ENCODE results near the gene WASF3.

Gene WASF3

DNA sequence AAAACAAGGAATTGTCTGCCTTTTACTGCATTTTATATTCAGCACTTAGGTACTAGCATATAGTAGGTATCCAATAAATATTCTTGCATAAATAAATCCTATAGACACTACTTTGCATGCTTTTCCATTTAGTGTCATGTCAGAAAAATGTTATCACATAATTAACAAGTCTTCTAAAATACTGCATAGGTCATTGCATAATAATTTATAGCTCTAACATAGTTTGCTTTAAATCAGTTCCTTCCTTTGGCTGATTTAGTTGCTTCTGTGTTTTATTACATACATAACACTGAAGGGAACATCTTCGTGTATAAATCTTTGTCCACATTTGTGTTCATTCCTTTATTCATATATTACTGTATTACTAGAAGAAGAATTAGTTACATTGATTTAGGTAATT is 36.2 kb downstream of the WASF3 start:
- DNase-seq (ENCODE audit: low read depth in 1 of 2, low spot score in 1 of 2), result no peak
- TF ChIP-seq, protein P1, sequence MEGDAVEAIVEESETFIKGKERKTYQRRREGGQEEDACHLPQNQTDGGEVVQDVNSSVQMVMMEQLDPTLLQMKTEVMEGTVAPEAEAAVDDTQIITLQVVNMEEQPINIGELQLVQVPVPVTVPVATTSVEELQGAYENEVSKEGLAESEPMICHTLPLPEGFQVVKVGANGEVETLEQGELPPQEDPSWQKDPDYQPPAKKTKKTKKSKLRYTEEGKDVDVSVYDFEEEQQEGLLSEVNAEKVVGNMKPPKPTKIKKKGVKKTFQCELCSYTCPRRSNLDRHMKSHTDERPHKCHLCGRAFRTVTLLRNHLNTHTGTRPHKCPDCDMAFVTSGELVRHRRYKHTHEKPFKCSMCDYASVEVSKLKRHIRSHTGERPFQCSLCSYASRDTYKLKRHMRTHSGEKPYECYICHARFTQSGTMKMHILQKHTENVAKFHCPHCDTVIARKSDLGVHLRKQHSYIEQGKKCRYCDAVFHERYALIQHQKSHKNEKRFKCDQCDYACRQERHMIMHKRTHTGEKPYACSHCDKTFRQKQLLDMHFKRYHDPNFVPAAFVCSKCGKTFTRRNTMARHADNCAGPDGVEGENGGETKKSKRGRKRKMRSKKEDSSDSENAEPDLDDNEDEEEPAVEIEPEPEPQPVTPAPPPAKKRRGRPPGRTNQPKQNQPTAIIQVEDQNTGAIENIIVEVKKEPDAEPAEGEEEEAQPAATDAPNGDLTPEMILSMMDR (IDR thresholded peaks at IDR 0.05; ENCODE audit: insufficient read depth, low read length), result no peak
- TF ChIP-seq GABPA (IDR thresholded peaks at IDR 0.05; ENCODE audit: low read depth) (no peak), SPI1 (IDR thresholded peaks at IDR 0.05; ENCODE audit: borderline replicate concordance, low read depth) (no peak), POLR2AphosphoS5 (IDR thresholded peaks at IDR 0.05; ENCODE audit: low read depth) (no peak)
- TF ChIP-seq, protein P2, sequence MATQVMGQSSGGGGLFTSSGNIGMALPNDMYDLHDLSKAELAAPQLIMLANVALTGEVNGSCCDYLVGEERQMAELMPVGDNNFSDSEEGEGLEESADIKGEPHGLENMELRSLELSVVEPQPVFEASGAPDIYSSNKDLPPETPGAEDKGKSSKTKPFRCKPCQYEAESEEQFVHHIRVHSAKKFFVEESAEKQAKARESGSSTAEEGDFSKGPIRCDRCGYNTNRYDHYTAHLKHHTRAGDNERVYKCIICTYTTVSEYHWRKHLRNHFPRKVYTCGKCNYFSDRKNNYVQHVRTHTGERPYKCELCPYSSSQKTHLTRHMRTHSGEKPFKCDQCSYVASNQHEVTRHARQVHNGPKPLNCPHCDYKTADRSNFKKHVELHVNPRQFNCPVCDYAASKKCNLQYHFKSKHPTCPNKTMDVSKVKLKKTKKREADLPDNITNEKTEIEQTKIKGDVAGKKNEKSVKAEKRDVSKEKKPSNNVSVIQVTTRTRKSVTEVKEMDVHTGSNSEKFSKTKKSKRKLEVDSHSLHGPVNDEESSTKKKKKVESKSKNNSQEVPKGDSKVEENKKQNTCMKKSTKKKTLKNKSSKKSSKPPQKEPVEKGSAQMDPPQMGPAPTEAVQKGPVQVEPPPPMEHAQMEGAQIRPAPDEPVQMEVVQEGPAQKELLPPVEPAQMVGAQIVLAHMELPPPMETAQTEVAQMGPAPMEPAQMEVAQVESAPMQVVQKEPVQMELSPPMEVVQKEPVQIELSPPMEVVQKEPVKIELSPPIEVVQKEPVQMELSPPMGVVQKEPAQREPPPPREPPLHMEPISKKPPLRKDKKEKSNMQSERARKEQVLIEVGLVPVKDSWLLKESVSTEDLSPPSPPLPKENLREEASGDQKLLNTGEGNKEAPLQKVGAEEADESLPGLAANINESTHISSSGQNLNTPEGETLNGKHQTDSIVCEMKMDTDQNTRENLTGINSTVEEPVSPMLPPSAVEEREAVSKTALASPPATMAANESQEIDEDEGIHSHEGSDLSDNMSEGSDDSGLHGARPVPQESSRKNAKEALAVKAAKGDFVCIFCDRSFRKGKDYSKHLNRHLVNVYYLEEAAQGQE (IDR thresholded peaks at IDR 0.05; ENCODE audit: insufficient replicate concordance, low read depth), result no peak
- no peak overlapping the region for H3K4me3 ChIP-seq (replicated peaks; ENCODE audit: insufficient read depth, low read length)
- H3K27me3 ChIP-seq (ENCODE audit: insufficient read depth, poor library complexity, severe bottlenecking), result peaks cover 2% of the 10 kb centered on the region
- no peak overlapping the region for H3K27ac ChIP-seq (replicated peaks)

DNA sequence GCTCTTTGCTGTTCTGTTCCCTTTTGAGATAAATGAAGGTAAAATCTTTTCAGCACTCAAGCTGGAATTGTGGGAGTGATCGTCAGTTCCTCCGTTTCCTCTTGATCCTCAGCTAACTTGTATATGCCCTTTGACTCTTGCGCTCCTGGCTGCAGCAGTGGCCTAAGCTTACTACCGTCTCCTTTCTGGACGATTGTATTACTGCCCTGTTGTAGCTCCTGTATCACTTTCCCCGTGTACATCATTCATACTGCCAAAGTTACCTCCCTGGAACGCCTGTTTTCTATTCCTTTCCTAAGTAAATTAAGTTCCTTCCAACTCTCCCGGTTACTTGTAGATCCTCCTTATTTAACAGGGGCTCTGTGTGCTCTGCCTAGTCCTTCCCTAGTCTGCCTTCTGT is 36.9 kb downstream of the WASF3 start:
- Histone ChIP-seq H3K27me3 (ENCODE audit: insufficient read depth, poor library complexity, severe bottlenecking) (no peaks in the 10 kb centered on the region), H3K27ac (replicated peaks) (no peak overlapping the region), H3K4me3 (replicated peaks; ENCODE audit: insufficient read depth, low read length) (no peak overlapping the region)
- TF ChIP-seq SPI1 (IDR thresholded peaks at IDR 0.05; ENCODE audit: borderline replicate concordance, low read depth), result no peak
- TF ChIP-seq GABPA (IDR thresholded peaks at IDR 0.05; ENCODE audit: low read depth), result no peak
- TF ChIP-seq, protein P2 (IDR thresholded peaks at IDR 0.05; ENCODE audit: insufficient replicate concordance, low read depth), result no peak
- DNase-seq (ENCODE audit: low read depth in 1 of 2, low spot score in 1 of 2), result no peak

DNA sequence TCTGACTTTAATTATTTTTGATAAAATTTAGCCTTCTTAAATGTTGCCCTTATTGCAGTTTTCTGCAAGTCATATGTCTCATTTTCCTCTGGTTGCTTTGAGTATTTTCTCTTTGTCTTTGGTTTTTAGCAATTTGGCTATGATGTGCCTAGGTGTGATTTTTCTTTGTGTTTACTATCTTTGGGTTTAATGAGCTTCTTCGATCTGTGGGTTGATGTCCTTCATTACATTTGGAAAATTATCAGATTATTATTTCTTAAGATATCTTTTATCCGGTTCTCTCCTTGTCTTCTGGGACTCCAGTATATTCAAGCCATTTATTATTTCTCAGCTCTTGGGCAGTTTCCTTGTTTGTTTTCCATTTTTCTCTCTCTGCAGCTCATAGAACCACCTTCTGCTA is 39.0 kb downstream of the WASF3 start:
- Histone ChIP-seq H3K27me3 (ENCODE audit: insufficient read depth, poor library complexity, severe bottlenecking) (no peaks in the 10 kb centered on the region), H3K27ac (replicated peaks) (no peak overlapping the region), H3K4me3 (replicated peaks; ENCODE audit: insufficient read depth, low read length) (no peak overlapping the region)
- TF ChIP-seq POLR2AphosphoS5 (IDR thresholded peaks at IDR 0.05; ENCODE audit: low read depth) (no peak), GABPA (IDR thresholded peaks at IDR 0.05; ENCODE audit: low read depth) (no peak), SPI1 (IDR thresholded peaks at IDR 0.05; ENCODE audit: borderline replicate concordance, low read depth) (no peak)
- TF ChIP-seq, protein P1 (IDR thresholded peaks at IDR 0.05; ENCODE audit: insufficient read depth, low read length), result no peak
- TF ChIP-seq, protein P2 (IDR thresholded peaks at IDR 0.05; ENCODE audit: insufficient replicate concordance, low read depth), result no peak
- no peak for DNase-seq (ENCODE audit: low read depth in 1 of 2, low spot score in 1 of 2)
